PFSK-1 (cell line): Measurements from ENCODE around the gene RAMAC.

Experiments used
- POLR2AphosphoS5 ChIP-seq: IDR thresholded peaks from 2 replicates; pipeline ENCODE4 v1.6.1; 2012; ENCODE audit warnings: low read depth, mild to moderate bottlenecking, control low read depth, low read length, moderate library complexity
- REST ChIP-seq, 2 experiments: IDR thresholded peaks; 2 replicates each; pipeline versions ENCODE4 v1.6.1 to v1.8.0; 2011 to 2012; ENCODE audit warnings: low read depth in 2 of 2, low read length in 2 of 2, control low read depth in 1 of 2, inconsistent platforms in 1 of 2, mild to moderate bottlenecking in 1 of 2, moderate library complexity in 1 of 2; ENCODE audit not compliant: insufficient read depth in 1 of 2
- TAF1 ChIP-seq: IDR thresholded peaks from 2 replicates; pipeline ENCODE4 v1.6.1; 2012; ENCODE audit warnings: low read length, control low read depth, borderline replicate concordance; ENCODE audit not compliant: insufficient read depth

GRCh38 chr15:82999426-82999825 lies 13.4 kb downstream of the RAMAC start:
- TF ChIP-seq REST (IDR thresholded peaks at IDR 0.05; ENCODE audit: insufficient read depth in 1 of 2, low read depth in 2 of 2, low read length in 2 of 2) (no peak), TAF1 (no peak), POLR2AphosphoS5 (no peak)
